Medulla oblongata (tissue), 1 donor: Measurements from ENCODE around the gene FERMT2.
A peak's percentile ranks its signal among the peaks of the same experiment; 100 is the strongest.
"Not testable (repeated sequence)": the region's sequence is repeated elsewhere in the genome, so short reads cannot be mapped to it uniquely, and the experiment has no call there.

Experiments used
- DNase-seq: peaks from one replicate; pipeline ENCODE4 v3.0.0-alpha.2; 2015; ENCODE audit errors: extremely low spot score

Gene FERMT2

DNA sequence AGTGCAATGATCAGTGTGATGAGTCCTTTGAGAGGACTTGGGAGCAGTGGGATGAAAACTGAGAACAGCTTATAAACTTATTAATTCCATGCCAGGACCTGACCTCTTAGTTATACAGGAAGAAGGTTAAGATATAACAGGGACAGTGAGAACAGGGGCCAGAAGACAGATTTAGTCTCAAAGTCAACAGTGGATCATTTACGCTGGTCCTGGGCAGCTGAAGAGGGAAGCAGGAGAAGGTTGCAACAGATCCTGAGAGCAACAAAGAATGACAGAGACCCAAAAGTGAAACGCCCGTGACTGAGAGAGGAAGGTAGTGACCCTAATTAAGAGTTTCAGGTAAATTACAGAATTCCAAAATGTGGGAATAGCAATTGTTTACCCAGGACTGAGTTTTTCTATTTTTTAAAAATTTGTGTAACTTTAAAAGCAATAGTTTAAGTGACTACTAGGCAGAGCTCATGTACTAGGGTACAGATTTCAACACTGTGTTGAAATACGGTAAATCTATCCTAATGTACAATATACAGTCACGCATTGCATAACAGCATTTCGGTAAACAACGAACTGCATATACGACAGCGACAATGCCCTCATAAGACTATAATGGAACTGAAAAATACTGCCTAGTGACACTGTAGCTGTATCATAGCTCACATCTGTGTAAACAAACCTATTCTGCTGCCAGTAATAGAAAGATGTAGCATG, 81.8 kb downstream of the FERMT2 start:
- no peak for DNase-seq

DNA sequence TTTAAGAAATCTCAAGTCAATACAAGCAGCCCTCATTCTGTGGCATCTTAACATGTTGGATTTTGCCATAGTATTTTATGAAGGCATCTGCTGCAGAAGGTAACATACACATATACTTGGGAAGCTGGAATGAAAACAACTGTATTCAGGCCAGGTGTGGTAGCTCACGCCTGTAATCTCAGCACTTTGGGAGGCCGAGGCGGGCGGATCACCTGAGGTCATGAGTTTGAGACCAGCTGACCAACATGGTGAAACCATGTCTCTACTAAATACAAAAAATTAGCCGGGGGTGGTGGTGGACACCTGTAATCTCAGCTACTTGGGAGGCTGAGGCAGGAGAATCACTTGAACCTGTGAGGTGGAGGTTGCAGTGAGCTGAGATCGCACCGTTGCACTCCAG, 86.0 kb downstream of the FERMT2 start:
- DNase-seq: not testable (repeated sequence)

DNA sequence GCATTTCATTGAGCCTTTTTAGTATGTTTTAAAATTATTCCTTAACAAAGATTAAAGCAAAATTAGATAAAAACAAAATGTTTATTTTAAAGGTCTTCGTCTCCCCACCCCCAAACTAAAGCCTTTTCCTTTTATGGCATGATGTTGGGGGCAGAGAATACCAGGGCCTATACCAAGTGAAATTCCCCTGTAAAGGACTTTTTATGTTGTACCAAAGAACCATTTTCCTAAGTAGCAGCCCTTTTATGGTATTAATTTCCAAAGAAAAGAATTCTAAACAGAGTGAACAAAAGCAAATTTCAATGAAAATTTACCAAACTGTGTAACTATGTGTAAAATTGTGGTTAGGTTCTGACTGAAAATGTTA, 87.5 kb downstream of the FERMT2 start:
- DNase-seq: no peak

DNA sequence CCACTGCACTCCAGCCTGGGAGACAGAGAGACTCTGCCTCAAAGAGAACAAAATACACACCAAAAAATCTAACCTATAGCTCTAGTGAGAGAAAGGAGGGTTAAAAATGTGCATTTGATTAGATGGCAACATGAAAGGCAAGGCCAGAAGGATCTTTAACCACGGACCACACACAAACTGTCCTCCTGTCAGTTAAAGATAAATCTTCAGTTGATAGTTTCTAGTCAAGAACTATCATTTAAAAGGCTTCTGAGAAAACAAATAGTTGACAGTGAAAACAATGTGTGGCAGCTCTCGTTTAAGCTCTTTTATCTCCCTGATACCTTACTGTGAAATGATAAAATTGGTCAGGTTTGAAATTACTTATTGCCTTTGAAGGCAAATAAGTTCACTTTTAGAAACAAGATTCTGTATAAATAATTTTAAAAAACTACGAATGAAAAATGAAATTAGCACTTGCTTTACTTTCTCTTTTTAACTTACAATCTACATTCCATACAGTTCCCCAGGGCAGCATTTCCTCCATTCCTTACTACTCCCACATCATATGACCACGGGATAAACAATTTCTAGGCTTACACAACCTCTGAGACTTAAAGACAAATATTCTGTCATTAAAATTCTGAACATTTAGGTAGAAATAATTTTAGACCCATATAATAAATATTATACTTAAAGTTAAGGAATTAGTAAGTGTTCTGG, 88.1 kb downstream of the FERMT2 start:
- DNase-seq: no peak

DNA sequence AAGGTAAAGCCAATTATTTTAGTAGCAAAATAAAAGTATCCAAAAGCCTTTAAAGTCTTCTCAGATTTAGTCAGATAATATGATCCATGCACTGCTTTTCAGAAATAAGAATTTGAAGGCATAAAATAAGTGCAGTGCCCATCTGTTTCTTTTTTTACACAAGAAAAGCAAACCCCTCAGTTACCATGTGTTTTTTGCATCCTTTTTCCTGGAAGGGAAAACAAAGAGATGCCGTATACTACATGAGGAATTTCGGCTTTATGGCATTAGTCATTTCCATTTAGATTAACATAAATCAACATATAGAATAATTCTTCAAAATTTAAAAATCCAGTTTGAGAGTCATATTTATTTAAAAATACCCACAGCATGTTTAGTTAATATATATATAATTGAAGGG, 89.4 kb downstream of the FERMT2 start:
- DNase-seq: no peak

DNA sequence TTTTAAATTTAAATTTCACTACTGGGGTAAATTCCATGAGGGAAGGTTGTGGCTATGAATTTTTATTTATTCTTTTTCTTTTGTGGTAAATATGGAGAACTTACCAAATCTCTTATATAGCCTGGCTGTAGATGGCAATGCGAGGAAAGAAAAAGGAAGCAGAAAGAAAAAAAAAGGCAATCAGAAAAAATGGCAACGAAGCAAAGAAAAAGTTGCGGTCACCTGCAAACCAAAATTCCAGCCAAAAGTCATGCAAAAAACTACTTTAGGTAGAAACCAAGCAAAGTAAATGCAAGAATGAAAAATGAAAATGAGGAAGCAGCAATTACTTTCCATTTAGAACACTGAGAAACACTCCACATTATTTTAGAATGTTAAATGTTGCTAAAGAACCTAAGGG, 89.9 kb downstream of the FERMT2 start:
- no peak for DNase-seq

DNA sequence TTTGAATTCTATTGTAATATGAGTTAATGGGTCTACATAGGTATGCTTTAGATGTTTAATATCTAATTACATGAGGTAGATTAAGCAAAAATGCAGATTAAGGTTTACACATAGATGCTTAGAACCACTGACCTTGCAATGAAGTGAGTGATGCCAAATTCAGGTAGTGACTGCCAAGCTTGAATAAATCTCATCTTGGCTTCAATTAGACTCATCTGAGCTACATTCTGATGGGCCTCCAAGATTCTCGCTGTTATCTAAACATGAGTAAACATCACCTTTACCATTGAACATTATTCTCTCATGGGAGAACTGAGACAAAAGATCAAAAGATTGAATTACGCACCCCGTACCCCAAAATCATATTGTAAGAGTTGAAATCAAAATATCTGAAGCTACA, 90.6 kb downstream of the FERMT2 start:
- no peak for DNase-seq

DNA sequence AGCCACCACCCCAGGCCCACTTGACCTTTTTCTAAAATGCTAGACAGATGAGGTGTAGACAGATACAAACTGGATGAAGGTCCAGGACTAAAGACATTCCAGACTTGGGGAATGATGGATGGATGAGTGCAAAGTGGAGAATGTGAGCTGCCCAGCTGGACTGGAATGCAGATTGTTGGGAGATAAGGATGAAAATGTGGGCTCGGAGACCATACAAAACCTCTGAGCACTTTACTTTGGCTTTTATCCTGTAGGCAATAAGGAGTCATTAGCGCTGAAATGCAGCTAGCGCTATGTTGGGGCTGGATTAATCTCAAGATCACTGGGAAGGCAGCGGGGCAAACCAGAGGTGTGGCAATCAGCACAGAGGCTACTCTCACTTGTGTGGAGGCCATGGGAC, 94.7 kb downstream of the FERMT2 start:
- DNase-seq: no peak

DNA sequence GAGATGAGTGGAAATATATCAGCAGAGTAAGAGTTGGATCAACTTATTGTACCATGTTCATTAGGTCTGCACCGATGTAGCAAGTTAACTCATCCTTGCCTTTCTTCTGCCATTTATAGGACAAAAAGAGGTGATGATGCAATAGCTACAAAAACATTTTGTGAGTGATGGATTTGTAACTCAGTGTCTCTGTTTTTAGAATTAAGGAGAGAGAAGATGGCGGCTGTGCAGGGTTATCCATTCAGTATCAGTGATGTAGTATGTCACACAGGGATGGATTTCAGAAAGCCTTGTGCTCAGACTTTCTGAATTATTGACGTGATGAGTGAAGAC, 97.4 kb downstream of the FERMT2 start:
- no peak for DNase-seq

DNA sequence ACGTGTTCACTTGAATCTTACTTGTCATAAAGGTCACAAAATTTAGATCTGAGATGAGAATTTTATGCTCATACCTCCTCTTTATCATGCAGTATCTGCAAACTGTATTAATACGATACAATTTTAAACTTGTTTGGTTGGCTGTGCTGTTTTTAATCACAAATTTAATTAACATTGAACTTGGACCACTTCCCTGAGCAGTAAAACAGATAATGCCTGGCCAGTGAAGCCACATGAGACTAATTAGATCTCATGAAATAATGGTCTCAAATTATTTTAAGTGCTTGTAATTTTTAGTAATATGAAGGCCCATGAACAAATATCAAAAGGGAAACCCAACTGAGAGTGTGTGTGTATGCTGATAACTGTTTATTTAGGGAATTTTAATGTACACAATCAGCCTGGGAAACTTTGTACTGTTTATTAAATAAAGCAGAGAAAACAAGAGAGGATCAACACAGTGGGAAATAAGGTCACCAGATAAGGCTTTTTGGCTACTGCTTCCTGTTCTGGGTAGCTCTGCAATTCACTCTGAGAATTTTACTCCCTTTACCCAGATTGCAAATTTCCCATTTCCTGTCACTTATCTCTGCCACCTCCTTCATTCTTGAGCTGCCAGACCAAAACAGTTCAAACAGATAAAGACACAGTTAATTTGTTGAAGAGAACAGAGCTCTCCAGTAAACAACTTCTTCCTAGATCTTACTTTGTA, 97.9 kb downstream of the FERMT2 start:
- DNase-seq: no peak

DNA sequence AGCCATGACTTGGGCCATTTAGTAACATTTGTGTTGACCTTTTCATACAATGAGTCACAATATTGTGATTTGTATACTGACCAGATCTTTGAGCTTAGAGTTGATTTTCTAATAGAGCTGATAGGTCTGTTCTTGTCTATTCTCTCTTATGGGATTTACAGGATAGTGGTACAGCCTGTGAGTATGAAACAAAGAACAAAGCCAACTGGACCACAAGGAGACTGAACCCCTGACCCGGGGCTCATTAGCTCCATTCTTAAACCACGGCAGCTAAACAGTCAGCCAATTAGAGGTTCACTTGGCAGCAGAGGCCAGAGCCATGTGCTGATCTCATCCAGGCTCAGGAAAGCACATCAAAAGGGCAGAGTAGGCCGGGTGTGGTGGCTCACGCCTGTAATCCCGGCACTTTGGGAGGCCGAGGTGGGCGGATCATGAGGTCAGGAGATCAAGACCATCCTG, 100.4 kb downstream of the FERMT2 start:
- no peak for DNase-seq

DNA sequence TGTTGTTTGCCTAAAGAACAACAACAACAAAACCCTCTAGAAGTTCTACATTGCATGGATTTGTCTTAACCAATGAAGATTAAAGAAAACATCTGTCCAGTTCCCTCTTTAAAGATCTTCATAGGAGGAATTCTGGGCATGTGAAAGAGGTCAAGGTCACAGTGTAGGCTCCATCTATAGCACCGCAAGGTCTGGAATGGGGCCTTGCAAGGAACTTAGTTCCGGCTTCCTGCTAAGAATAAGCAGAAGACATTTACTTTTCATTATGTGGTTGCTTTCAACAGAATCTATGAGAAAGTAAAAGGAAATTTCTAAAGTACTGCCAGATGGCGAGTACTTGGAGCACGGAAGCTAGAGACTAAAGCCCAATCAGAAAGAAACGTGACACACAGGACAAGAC, 102.2 kb downstream of the FERMT2 start:
- DNase-seq: no peak

DNA sequence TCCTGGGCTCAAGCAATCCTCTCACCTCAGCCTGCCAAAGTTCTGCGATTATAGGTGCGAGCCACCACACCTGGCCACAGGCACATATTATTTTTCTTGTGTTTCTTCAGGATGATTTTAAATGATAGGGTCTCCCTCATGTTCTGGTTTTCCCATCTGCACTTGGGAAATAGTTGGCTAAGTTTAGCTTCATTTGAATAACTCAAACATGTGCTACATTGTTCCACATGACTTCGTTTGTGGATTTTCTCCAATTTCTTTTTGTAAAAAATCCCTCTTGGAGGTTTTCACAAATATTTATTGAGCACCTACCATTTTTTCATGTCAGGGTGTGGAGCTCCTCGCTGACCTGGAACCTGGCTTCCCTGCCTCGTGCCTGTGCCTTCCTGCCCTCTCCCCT, 104.3 kb downstream of the FERMT2 start:
- no peak for DNase-seq

DNA sequence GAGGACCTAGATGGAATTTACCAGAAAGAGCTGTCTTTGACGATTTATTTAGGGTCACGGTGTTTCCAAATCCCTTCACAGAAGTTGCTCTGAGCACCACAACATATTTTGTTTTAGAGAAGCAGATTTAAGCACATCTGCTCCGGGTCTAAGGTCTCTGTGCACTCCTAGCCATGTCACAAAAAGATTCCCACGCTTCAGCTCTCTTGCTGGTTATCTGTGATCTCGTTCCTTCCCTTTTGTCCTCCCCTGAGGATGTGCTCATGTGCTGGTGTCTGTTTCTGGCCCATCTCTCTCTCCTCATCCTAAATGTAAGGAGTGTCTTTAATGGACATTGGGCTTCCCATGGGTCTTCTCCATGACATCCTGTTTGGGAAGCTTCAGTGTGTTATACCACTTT, 105.8 kb downstream of the FERMT2 start:
- DNase-seq: no peak

DNA sequence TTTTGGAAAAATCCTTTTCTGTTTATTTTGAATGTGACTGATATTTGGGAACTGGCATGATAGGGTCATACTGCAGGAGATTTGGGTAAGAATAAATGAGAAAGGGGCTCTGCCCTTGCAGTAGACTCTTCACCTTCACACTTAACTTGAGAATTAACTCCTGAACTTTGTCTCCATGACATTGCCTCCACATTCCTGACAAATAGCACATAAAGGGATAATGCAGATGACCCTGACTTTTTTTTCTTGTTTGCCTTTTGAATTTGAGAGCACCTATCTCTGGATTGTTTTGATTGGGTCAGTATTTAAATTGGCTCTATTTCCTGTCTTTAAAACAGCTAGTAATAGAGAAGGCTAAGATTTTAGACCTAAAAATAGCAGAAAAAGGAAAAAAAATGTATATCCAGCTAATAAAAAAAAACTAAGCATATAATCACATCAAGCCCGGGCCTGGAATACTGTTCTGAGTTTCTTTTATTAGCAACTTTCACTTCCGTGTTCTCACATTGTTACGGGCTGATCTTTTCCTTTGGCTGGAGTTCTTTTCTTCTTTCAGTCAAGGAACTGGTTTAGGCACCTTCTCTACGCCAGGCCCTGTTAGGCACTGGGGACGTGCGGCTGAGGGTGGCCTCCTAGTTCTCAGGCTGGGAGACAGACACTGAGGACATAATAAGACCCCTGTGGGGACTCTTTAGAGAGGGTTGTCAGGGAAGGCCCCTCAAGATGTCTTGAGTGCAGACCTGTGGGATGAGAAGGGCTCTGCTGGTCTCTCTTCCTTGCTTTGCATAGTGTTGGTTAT, 106.4 kb downstream of the FERMT2 start:
- peak; percentile 63 for DNase-seq

DNA sequence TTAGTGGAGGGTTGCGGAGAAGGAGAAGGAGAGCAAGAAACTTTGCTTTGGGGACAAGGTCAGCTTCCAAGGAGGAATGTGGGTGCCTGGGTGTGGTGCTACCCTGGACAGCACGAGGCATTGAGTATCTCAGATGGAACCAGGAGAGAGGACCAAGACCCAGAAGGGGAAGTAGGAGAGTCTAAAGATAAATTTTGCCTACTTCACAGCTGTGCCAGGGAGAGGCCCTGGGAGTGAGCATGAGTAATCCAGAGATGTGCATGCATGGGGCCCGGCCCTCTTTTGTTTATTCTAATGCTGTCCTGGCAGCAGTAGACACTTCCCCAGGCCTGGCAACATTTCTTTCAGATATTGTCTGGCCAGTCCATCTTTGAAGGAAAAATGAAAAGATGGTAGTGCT, 110.0 kb downstream of the FERMT2 start:
- peak; percentile 43 for DNase-seq

DNA sequence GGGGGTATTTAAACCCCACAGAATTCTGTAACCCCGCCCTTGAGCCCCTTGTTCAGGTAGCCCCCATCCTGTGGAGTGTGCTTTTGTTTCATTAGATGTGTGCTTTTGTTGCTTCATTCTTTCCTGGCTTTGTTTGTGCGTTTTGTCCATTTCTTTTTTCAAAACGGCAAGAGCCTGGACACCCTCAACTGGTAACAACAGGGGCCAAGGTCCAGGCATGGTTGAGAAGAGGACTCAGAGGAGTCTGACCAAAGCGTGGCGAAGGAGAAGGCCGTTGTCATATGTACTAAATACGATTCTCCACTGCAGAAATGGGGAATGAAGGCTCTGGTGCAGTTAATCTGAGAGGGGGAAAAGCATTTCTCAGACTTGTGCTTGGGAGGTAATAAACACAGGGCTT, 113.4 kb downstream of the FERMT2 start:
- DNase-seq: no peak

DNA sequence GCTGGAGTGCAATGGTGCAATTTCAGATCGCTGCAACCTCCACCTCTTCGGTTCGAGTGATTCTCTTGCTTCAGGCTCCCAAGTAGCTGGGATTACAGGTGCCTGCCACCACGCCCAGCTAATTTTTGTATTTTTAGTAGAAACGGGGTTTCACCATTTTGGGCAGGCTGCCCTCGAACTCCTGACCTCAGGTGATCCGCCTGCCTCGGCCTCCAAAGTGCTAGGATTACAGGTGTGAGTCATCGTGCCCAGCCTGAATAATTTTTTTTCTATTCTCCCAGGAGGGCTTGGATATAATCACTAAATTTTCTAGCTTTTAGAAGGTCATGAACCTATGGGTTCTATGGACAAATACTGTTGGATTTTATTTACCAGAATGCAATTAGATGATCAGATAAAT, 114.8 kb downstream of the FERMT2 start:
- no peak for DNase-seq

DNA sequence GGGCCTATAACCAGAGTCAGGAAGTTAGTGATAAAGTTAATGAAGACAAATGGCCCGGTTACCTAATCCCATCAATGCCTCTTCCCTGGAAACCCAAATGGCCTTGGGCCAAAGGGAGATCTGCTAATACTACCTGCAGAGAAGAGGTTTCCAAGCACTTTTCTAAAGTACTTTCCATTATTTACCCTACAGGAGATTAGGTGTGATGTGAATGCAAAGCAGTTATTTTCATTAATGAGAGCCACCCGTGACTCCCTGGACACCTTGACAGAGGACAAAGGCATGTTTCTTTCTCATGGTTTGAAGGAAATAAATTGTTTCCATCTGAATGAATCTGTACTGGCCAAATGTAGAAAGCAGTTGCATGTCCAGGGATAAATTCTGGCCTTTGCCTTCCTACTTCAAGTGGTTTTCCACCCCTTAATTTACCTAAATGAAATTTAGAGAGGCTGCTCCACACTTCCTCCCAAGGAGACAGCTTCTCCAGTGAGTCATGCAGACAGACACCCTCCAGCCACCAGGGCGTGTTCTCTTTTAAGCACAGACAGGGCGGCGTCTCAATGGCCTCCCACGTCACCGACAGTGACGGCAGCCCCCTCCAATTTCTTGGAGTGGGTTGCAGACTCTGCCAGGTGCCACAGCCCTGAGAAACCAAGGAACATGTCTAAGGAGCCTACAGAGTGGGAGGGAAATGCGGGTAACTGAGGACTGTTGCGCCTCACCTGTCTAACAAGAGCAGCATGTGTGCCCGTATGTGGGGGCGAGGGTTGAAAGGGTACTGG, 115.5 kb downstream of the FERMT2 start:
- DNase-seq: no peak

DNA sequence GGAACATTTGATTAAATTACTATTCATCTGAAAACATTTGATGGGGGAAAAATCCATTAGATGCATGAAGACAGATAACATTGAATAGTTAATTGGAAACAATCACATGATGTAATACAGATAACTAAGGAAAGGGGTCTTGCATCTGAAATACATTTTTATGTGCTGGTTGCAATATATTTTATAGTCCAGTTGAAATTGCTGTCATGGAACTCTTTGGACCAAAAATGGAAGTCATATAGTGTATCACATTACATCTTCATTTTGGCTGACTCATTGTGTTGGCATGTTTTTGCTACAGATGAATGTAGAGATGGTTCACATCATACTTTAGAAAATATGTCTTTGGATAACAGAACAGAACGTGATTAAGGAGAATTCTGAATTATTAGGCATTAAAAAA, 116.4 kb downstream of the FERMT2 start:
- DNase-seq: no peak

DNA sequence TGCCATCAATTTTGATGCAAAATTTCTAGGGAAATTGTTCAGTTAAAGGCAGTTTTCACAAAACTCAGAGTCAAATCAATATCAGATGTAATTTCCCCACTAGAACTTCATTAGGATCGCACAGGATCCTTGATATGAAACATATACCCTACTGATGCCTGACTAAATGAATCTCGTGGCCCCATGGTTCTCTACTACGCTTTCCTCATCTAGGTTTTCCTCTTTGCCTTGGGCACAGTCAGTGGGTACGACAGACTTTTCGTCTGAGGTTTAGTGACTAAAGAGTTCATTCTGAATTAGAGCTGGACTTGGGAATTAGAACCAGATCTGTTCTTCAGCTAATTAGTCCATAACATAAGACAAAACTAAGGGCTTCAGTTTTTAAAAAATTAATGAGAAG, 117.0 kb downstream of the FERMT2 start:
- DNase-seq: no peak
